CD4-positive, alpha-beta T cell treated with Interferon alpha-2 for 1 hour (primary cell): ENCODE data around the gene CCR7.

Experiments used
- DNase-seq, 2 donors: peaks; one replicate each; pipeline ENCODE4 v3.0.0-alpha.2; 2020 to 2022

CCR7 gene

GRCh38 chr17:40532520-40533253 lies 32.6 kb downstream of the CCR7 start:
- no peak for DNase-seq

GRCh38 chr17:40531051-40531991 lies 34.0 kb downstream of the CCR7 start:
- peak; percentile 72 to 81 for DNase-seq

GRCh38 chr17:40530531-40530994 lies 34.7 kb downstream of the CCR7 start:
- DNase-seq, result no peak

- DNase-seq, result no peak
Measured at GRCh38 chr17:40529991-40530390, 35.3 kb downstream of the CCR7 start.

GRCh38 chr17:40528692-40529417 lies 36.4 kb downstream of the CCR7 start:
- no peak for DNase-seq

GRCh38 chr17:40526668-40527067 lies 38.6 kb downstream of the CCR7 start:
- DNase-seq, result no peak

GRCh38 chr17:40525294-40525693 lies 40.0 kb downstream of the CCR7 start:
- DNase-seq, result no peak

GRCh38 chr17:40524243-40524965 lies 40.9 kb downstream of the CCR7 start:
- no peak for DNase-seq

- DNase-seq, result no peak
Measured at GRCh38 chr17:40522961-40523310, 42.3 kb downstream of the CCR7 start.

- no peak for DNase-seq
Measured at GRCh38 chr17:40522250-40522960, 42.9 kb downstream of the CCR7 start.

- no peak for DNase-seq
Measured at GRCh38 chr17:40520991-40521453, 44.2 kb downstream of the CCR7 start.

- no peak for DNase-seq
Measured at GRCh38 chr17:40519089-40519775, 46.0 kb downstream of the CCR7 start.

- no peak for DNase-seq
Measured at GRCh38 chr17:40518401-40519088, 46.7 kb downstream of the CCR7 start.

- no peak for DNase-seq
Measured at GRCh38 chr17:40517981-40518380, 47.3 kb downstream of the CCR7 start.

GRCh38 chr17:40517286-40517662 lies 48.0 kb downstream of the CCR7 start:
- no peak for DNase-seq

GRCh38 chr17:40516581-40517285 lies 48.5 kb downstream of the CCR7 start:
- DNase-seq, result peak; percentile 67 to 85

- peak in 1 of 2 donors; percentile 63 for DNase-seq
Measured at GRCh38 chr17:40515491-40516041, 49.7 kb downstream of the CCR7 start.

GRCh38 chr17:40515011-40515410 lies 50.3 kb downstream of the CCR7 start:
- no peak for DNase-seq
